22Rv1 (cell line): ENCODE data around the gene KAZN.

Experiments used
- ZFX ChIP-seq: fragments of 450-650 bp; IDR thresholded peaks from 2 replicates; pipeline ENCODE4 v1.6.1; 2017; ENCODE audit warnings: antibody characterized with exemption, borderline replicate concordance
- TF ChIP-seq, protein P1 (sequence below): fragments of 450-650 bp; IDR thresholded peaks from 2 replicates; pipeline ENCODE4 v1.5.1; 2017; ENCODE audit warnings: mild to moderate bottlenecking

DNA sequence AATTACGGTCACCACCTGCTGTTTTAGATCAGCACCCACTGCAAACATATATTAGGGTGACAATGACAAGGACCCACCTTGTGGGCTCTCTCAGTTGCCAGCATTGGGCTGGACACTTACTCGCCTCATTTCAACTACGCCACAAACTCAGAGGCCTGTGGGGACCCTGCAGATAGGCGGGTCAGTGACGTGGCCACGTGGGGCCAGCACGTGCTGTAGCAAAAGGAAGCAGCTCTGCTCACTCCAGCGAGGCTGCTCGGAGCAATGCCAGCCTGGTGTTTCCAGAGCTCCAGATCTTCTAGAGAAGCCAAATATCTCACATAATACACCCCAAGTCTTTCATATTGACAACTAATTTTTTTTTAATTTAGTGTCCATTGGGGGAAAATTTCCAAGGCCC, 478.3 kb downstream of the KAZN start:
- TF ChIP-seq, protein P1, sequence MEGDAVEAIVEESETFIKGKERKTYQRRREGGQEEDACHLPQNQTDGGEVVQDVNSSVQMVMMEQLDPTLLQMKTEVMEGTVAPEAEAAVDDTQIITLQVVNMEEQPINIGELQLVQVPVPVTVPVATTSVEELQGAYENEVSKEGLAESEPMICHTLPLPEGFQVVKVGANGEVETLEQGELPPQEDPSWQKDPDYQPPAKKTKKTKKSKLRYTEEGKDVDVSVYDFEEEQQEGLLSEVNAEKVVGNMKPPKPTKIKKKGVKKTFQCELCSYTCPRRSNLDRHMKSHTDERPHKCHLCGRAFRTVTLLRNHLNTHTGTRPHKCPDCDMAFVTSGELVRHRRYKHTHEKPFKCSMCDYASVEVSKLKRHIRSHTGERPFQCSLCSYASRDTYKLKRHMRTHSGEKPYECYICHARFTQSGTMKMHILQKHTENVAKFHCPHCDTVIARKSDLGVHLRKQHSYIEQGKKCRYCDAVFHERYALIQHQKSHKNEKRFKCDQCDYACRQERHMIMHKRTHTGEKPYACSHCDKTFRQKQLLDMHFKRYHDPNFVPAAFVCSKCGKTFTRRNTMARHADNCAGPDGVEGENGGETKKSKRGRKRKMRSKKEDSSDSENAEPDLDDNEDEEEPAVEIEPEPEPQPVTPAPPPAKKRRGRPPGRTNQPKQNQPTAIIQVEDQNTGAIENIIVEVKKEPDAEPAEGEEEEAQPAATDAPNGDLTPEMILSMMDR: no peak
- no peak for TF ChIP-seq ZFX
